ENCODE results near the gene TLR6. TPM values are rescaled to one million over a fixed set of nuclear protein-coding genes. Genes with fewer than 3 reads are reported as not detected.

The TLR6 gene, protein sequence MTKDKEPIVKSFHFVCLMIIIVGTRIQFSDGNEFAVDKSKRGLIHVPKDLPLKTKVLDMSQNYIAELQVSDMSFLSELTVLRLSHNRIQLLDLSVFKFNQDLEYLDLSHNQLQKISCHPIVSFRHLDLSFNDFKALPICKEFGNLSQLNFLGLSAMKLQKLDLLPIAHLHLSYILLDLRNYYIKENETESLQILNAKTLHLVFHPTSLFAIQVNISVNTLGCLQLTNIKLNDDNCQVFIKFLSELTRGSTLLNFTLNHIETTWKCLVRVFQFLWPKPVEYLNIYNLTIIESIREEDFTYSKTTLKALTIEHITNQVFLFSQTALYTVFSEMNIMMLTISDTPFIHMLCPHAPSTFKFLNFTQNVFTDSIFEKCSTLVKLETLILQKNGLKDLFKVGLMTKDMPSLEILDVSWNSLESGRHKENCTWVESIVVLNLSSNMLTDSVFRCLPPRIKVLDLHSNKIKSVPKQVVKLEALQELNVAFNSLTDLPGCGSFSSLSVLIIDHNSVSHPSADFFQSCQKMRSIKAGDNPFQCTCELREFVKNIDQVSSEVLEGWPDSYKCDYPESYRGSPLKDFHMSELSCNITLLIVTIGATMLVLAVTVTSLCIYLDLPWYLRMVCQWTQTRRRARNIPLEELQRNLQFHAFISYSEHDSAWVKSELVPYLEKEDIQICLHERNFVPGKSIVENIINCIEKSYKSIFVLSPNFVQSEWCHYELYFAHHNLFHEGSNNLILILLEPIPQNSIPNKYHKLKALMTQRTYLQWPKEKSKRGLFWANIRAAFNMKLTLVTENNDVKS
- total RNA-seq (ENCODE audit: unreplicated experiment) = not detected
- long read RNA-seq = 0 reads

DNA sequence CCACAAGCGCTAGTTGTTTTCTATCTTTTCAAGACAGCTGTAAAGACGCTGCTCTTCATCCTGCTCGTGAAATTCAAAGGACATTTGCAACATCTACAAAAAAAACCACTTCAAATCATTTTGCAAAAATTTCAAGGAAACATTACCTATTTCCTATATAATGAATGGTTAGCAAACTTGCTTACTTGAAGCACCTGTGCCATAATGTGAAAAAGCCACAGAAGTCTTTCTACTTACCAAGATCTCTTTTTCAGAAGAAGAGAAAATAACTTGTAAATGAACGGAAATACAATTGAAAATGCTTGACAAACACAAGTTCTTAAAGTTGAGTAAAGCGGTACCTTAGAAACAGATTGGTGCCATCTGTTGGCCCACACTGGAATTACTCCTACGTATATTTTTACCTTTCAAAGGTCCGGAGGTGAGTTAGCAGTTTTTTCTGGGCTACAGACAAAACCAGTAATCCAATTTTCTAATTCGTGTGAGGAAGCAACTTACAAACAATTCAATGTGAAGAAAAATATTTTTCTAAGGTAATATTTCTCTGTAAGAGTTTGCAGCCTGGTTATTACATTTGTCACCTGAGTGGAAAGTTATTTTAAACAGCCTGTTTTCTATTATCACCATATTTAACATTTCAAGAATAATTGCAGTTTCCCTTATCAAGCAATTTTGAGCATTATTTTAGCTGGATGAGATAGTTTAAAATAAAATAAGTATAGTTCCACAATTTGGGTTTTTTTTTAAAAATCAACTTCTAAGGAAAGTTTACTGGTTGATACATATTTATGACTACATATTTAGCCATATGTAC lies at the start of gene TLR6:
TLR6 (minus strand) TSS at position 294 of the 814 bp plus-strand sequence. CDS start 27,344 bp downstream, outside the sequence.
- H3K4me1 Mint-ChIP-seq (ENCODE audit: low read depth, unreplicated experiment) = no peaks in the 10 kb centered on the region
- H3K27me3 Mint-ChIP-seq (ENCODE audit: unreplicated experiment) = peaks cover 4% of the 10 kb centered on the region
- no peak within 1 kb of the TSS for H3K27ac Mint-ChIP-seq (ENCODE audit: unreplicated experiment)
- H3K4me3 Mint-ChIP-seq (ENCODE audit: unreplicated experiment) = no peak within 1 kb of the TSS
- H3K36me3 Mint-ChIP-seq (ENCODE audit: unreplicated experiment) = no peaks in the 10 kb centered on the region
- H3K9me3 Mint-ChIP-seq (ENCODE audit: unreplicated experiment) = peaks cover 2% of the 10 kb centered on the region
- TF ChIP-seq CTCF (IDR thresholded peaks at IDR 0.05; ENCODE audit: partially characterized antibody, unreplicated experiment) = peak; percentile 71
- no peak for DNase-seq

- Mint-ChIP-seq H3K27ac (ENCODE audit: unreplicated experiment) (no peak overlapping the region), H3K4me3 (ENCODE audit: unreplicated experiment) (no peak overlapping the region), H3K4me1 (ENCODE audit: low read depth, unreplicated experiment) (peaks cover 14% of the 10 kb centered on the region), H3K36me3 (ENCODE audit: unreplicated experiment) (no peaks in the 10 kb centered on the region), H3K9me3 (ENCODE audit: unreplicated experiment) (no peaks in the 10 kb centered on the region), H3K27me3 (ENCODE audit: unreplicated experiment) (no peaks in the 10 kb centered on the region)
- DNase-seq = no peak
- TF ChIP-seq CTCF (IDR thresholded peaks at IDR 0.05; ENCODE audit: partially characterized antibody, unreplicated experiment) = no peak
These were observed 49.2 kb upstream of the TLR6 start for GRCh38 chr4:38905652-38906385.

DNA sequence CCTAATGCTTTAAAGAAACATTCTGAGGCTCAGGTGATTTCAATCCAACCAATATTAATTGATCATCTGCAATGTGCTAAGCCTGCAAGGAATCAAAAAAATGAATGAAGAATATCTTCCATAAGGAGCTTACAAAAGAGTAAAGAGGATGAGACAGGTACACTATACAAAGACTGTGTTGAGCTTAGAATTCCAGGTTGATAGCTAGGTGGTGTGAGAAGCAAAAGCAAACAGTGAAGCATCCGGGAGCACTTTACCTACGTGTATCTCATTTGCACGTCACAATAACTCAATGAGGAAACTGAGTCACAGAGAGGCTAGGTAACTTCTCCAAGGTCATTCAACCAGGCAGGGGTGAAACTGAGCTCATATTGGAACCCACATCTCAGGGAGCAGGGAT lies 48.1 kb upstream of the TLR6 start:
- no peak overlapping the region for H3K27ac Mint-ChIP-seq (ENCODE audit: unreplicated experiment)
- H3K4me1 Mint-ChIP-seq (ENCODE audit: low read depth, unreplicated experiment) = peaks cover 14% of the 10 kb centered on the region
- no peaks in the 10 kb centered on the region for H3K9me3 Mint-ChIP-seq (ENCODE audit: unreplicated experiment)
- no peak overlapping the region for H3K4me3 Mint-ChIP-seq (ENCODE audit: unreplicated experiment)
- DNase-seq = no peak
- TF ChIP-seq CTCF (IDR thresholded peaks at IDR 0.05; ENCODE audit: partially characterized antibody, unreplicated experiment) = no peak
- no peaks in the 10 kb centered on the region for H3K36me3 Mint-ChIP-seq (ENCODE audit: unreplicated experiment)
- peaks cover 1% of the 10 kb centered on the region for H3K27me3 Mint-ChIP-seq (ENCODE audit: unreplicated experiment)

GRCh38 chr4:38904090-38904666 lies 47.6 kb upstream of the TLR6 start:
- peaks cover 14% of the 10 kb centered on the region for H3K4me1 Mint-ChIP-seq (ENCODE audit: low read depth, unreplicated experiment)
- H3K27ac Mint-ChIP-seq (ENCODE audit: unreplicated experiment) = no peak overlapping the region
- DNase-seq = peak; percentile 32

More at GRCh38 chr4:38904090-38904666, 47.6 kb upstream of the TLR6 start:
- Mint-ChIP-seq H3K27me3 (ENCODE audit: unreplicated experiment) (peaks cover 1% of the 10 kb centered on the region), H3K4me3 (ENCODE audit: unreplicated experiment) (no peak overlapping the region), H3K9me3 (ENCODE audit: unreplicated experiment) (no peaks in the 10 kb centered on the region), H3K36me3 (ENCODE audit: unreplicated experiment) (no peaks in the 10 kb centered on the region)
- no peak for TF ChIP-seq CTCF (IDR thresholded peaks at IDR 0.05; ENCODE audit: partially characterized antibody, unreplicated experiment)

All from glutamatergic neuron (in vitro differentiated cells).